IMR-90 (cell line): Measurements from ENCODE around the gene SCGB1A1. TPM values are rescaled to one million over a fixed set of nuclear protein-coding genes. Genes with fewer than 3 reads are reported as not detected.

Experiments
- ATAC-seq: fragments of 200-7000 bp; cut with Tn5 transposase; 2 replicates; pipeline ENCODE4 v1.9.1; 2020; ENCODE audit warnings: low read depth, mild to moderate bottlenecking, moderate library complexity
- BruUV-seq: library from RNA; stranded (reverse); fragments of 400-500 nt; replicated peaks from 2 replicates; lab custom pipeline; 2021; lab: Mats Ljungman, UMichigan
- CTCF ChIA-PET: fragments of 300-600 bp; formaldehyde crosslinking; extraction: SDS; loops from one replicate; lab custom pipeline; 2021; ENCODE audit warnings: antibody characterized with exemption; lab: Yijun Ruan, JAX
- POLR2A ChIA-PET: fragments of 300-600 bp; sonication (Branson Sonifier 250); formaldehyde crosslinking; loops from one replicate; lab custom pipeline; 2022; ENCODE audit warnings: antibody characterized with exemption; ENCODE audit not compliant: unreplicated experiment; lab: Charles Lee
- DNase-seq: peaks from one replicate; pipeline ENCODE4 v3.0.0; 2013
- H2AFZ ChIP-seq: replicated peaks from 2 replicates; pipeline ENCODE3; 2013; ENCODE audit warnings: low read length, mild to moderate bottlenecking; ENCODE audit not compliant: poor library complexity
- H2AK5ac ChIP-seq: 2 replicates; pipeline ENCODE4 v1.6.1; 2013; ENCODE audit warnings: low read depth, low read length, inconsistent platforms
- H2AK9ac ChIP-seq: replicated peaks from 2 replicates; pipeline ENCODE3; 2013; ENCODE audit warnings: mild to moderate bottlenecking, low read depth, low read length, moderate library complexity; ENCODE audit not compliant: poor library complexity
- H2BK120ac ChIP-seq: 2 replicates; pipeline ENCODE4 v1.6.1; 2013; ENCODE audit warnings: low read depth, low read length, inconsistent platforms
- H2BK15ac ChIP-seq: 3 replicates; pipeline ENCODE4 v1.6.1; 2013; ENCODE audit warnings: low read depth, low read length, inconsistent platforms
- H2BK20ac ChIP-seq: 2 replicates; pipeline ENCODE4 v1.6.1; 2013; ENCODE audit warnings: low read depth, mild to moderate bottlenecking, inconsistent platforms, low read length, moderate library complexity
- H2BK5ac ChIP-seq: 2 replicates; pipeline ENCODE4 v1.6.1; 2013; ENCODE audit warnings: mild to moderate bottlenecking, low read depth, low read length, inconsistent platforms; ENCODE audit not compliant: poor library complexity, severe bottlenecking
- H3K14ac ChIP-seq: replicated peaks from 2 replicates; pipeline ENCODE4 v1.6.1; 2013; ENCODE audit warnings: low read depth, low read length, inconsistent platforms
- H3K18ac ChIP-seq: 2 replicates; pipeline ENCODE4 v1.6.1; 2013; ENCODE audit warnings: low read depth, low read length, control low read depth
- H3K23ac ChIP-seq: 2 replicates; pipeline ENCODE4 v1.6.1; 2013; ENCODE audit warnings: low read depth, low read length, inconsistent platforms
- H3K27ac ChIP-seq: 2 replicates; pipeline ENCODE4 v1.5.1; 2013; ENCODE audit warnings: mild to moderate bottlenecking, control low read depth, low read length; ENCODE audit not compliant: insufficient read depth
- H3K27me3 ChIP-seq: 2 replicates; pipeline ENCODE4 v1.6.1; 2013; ENCODE audit warnings: low read length; ENCODE audit not compliant: control insufficient read depth, insufficient read depth
- H3K36me3 ChIP-seq: 2 replicates; pipeline ENCODE4 v1.6.1; 2013; ENCODE audit warnings: low read length, mixed read lengths; ENCODE audit not compliant: control insufficient read depth, insufficient read depth
- H3K4ac ChIP-seq: 2 replicates; pipeline ENCODE4 v1.6.1; 2013; ENCODE audit warnings: low read depth, low read length, inconsistent platforms
- H3K4me1 ChIP-seq: 2 replicates; pipeline ENCODE4 v1.6.1; 2013; ENCODE audit warnings: low read length, mixed read lengths; ENCODE audit not compliant: control insufficient read depth, insufficient read depth
- H3K4me2 ChIP-seq: 2 replicates; pipeline ENCODE4 v1.6.1; 2013; ENCODE audit warnings: low read depth, mild to moderate bottlenecking, control low read depth, low read length, moderate library complexity
- H3K4me3 ChIP-seq: 2 replicates; pipeline ENCODE4 v1.5.1; 2013; ENCODE audit warnings: low read depth, mild to moderate bottlenecking, control low read depth, low read length, moderate library complexity; ENCODE audit not compliant: insufficient read depth
- H3K56ac ChIP-seq: 2 replicates; pipeline ENCODE4 v1.6.1; 2013; ENCODE audit warnings: low read length, inconsistent platforms; ENCODE audit not compliant: insufficient read depth; ENCODE audit errors: extremely low read depth
- H3K79me1 ChIP-seq, 2 experiments: 2 replicates each; pipeline ENCODE4 v1.6.1; 2013; ENCODE audit warnings: low read length in 2 of 2, inconsistent platforms in 1 of 2, low read depth in 1 of 2
- H3K9ac ChIP-seq: 2 replicates; pipeline ENCODE4 v1.6.1; 2013; ENCODE audit warnings: low read depth, low read length, control low read depth
- H3K9me1 ChIP-seq: 2 replicates; pipeline ENCODE4 v1.6.1; 2013; ENCODE audit warnings: low read length, inconsistent platforms; ENCODE audit not compliant: insufficient read depth
- H3K9me3 ChIP-seq: 2 replicates; pipeline ENCODE4 v1.6.1; 2013; ENCODE audit warnings: low read length; ENCODE audit not compliant: control insufficient read depth, insufficient read depth
- H4K20me1 ChIP-seq: 2 replicates; pipeline ENCODE4 v1.6.1; 2013; ENCODE audit warnings: low read length, inconsistent platforms; ENCODE audit not compliant: insufficient read depth
- H4K5ac ChIP-seq: 2 replicates; pipeline ENCODE4 v1.6.1; 2013; ENCODE audit warnings: mild to moderate bottlenecking, low read depth, low read length, control low read depth
- H4K8ac ChIP-seq, 2 experiments: 2 replicates each; pipeline ENCODE4 v1.6.1; 2013; ENCODE audit warnings: low read depth in 2 of 2, low read length in 2 of 2, control low read depth in 1 of 2, inconsistent platforms in 1 of 2
- H4K91ac ChIP-seq: 2 replicates; pipeline ENCODE4 v1.6.1; 2013; ENCODE audit warnings: low read depth, low read length, inconsistent platforms; ENCODE audit not compliant: insufficient read depth
- MAFK ChIP-seq: IDR thresholded peaks from 2 replicates; pipeline ENCODE4 v1.6.1; 2012; ENCODE audit warnings: low read depth, low read length, improper control_type of control experiment
- NFE2L2 ChIP-seq: fragments of 150-350 bp; IDR thresholded peaks from 2 replicates; pipeline ENCODE4 v1.6.1; 2016; ENCODE audit warnings: low read depth, mild to moderate bottlenecking, low read length
- RAD21 ChIP-seq: IDR thresholded peaks from 2 replicates; pipeline ENCODE4 v1.6.1; 2012; ENCODE audit warnings: low read length, improper control_type of control experiment
- WGBS, 2 experiments: methylation state at CpG; one replicate each; pipeline versions ENCODE4 v1.1.5 to v1.1.7; 2013; ENCODE audit warnings: missing lambda C conversion rate in 2 of 2; ENCODE audit not compliant: insufficient read length in 1 of 2; ENCODE audit errors: extremely low coverage in 2 of 2; 5-methylcytosine and 5-hydroxymethylcytosine counted together
- dilution Hi-C: fragments of 300-500 bp; cut with HindIII; formaldehyde crosslinking; loops from one replicate; pipeline ENCODE4 v1.14.3; 2018; ENCODE audit warnings: low sequenced_read_pairs; ENCODE audit not compliant: unreplicated experiment
- in situ Hi-C: fragments of 300-500 bp; cut with MboI; formaldehyde crosslinking; loops from 3 replicates; pipeline ENCODE4 v1.14.3; 2019; ENCODE audit warnings: low sequenced_read_pairs, inconsistent platforms, mixed read lengths
- intact Hi-C: fragments of 100-400 bp; cut with micrococcal nuclease; formaldehyde crosslinking; loops from 2 replicates; pipeline ENCODE4 v1.10.0; 2022
- polyA plus RNA-seq, 3 experiments: library from polyadenylated mRNA; depleted of rRNA; stranded (reverse); fragments of >200 nt; gene quantifications; 2 replicates each; pipeline ENCODE4 v1.2.3, GENCODE V29; 2012; ENCODE audit warnings: low replicate concordance in 1 of 3
- total RNA-seq: library from RNA; depleted of rRNA; stranded (reverse); fragments of >200 nt; gene quantifications from 2 replicates; pipeline ENCODE4 v1.2.3, GENCODE V29; 2012

The SCGB1A1 gene
- total and polyA plus RNA-seq, 2 of the 4 experiments (the other 2 are of a cell fraction) = not detected

GRCh38 chr11:62458212-62459002 lies 39.6 kb downstream of the SCGB1A1 start:
- dilution Hi-C loops = no loop called here
- intact Hi-C loops = no loop called here
- 0 out of 2 replicates have a peak overlapping the region, but pooled peaks have one; percentile 16 for H3K14ac ChIP-seq
- H3K4me2 ChIP-seq = no peak overlapping the region
- H3K79me1 ChIP-seq = no peaks in the 10 kb centered on the region
- H3K9me1 ChIP-seq = no peaks in the 10 kb centered on the region; the same call in 1 of the 2 replicates
- no peak overlapping the region for H3K56ac ChIP-seq
- in situ Hi-C loops = no loop called here
- H3K9me3 ChIP-seq = peaks cover 2% of the 10 kb centered on the region
- peak; percentile 27 for DNase-seq
- no peaks in the 10 kb centered on the region for H3K27me3 ChIP-seq
- H2AK9ac ChIP-seq = peak overlapping the region; percentile 48
- no peak overlapping the region for H2BK5ac ChIP-seq
- no peak overlapping the region for H3K4ac ChIP-seq
- no peak overlapping the region for H3K23ac ChIP-seq
- no peak overlapping the region for H2BK20ac ChIP-seq
- peak overlapping the region; percentile 17 for H3K18ac ChIP-seq
- H3K9ac ChIP-seq = no peak overlapping the region
- TF ChIP-seq RAD21 (no peak), NFE2L2 (peak; percentile 83), MAFK (no peak)
- peak; percentile 48 for ATAC-seq
- POLR2A ChIA-PET = interaction anchor here (0.6 to 1.1 kb wide), 2 partner anchors 14 to 216 kb away, joined by 3 to 4 read pairs; no protein-coding TSS in a partner anchor
- no peak overlapping the region for H4K8ac ChIP-seq
- no peak overlapping the region for H3K4me3 ChIP-seq
- H3K27ac ChIP-seq = peak overlapping the region; percentile 61; the same call in 1 of the 2 replicates
- no peak overlapping the region; the same call in 2 of the 3 replicates for H2BK15ac ChIP-seq
- BruUV-seq = no TSS peak
- H4K5ac ChIP-seq = peak overlapping the region; percentile 73; the same call in 1 of the 2 replicates
- WGBS, 2 experiments = no CpG with 5 or more reads among the region's 4 CpGs
- H3K4me1 ChIP-seq = peaks cover 16% of the 10 kb centered on the region
- no peaks in the 10 kb centered on the region for H4K20me1 ChIP-seq
- no peak overlapping the region for H4K91ac ChIP-seq
- H2AFZ ChIP-seq = no peak overlapping the region
- H3K36me3 ChIP-seq = no peaks in the 10 kb centered on the region
- CTCF ChIA-PET = interaction anchor here (2.1 kb wide), 1 partner anchor 84 kb away, joined by 6 read pairs; no protein-coding TSS in a partner anchor
- H2BK120ac ChIP-seq = no peak overlapping the region
- no peak overlapping the region for H2AK5ac ChIP-seq
